ENCODE measurements around the gene PCDH9.

PCDH9 gene

DNA sequence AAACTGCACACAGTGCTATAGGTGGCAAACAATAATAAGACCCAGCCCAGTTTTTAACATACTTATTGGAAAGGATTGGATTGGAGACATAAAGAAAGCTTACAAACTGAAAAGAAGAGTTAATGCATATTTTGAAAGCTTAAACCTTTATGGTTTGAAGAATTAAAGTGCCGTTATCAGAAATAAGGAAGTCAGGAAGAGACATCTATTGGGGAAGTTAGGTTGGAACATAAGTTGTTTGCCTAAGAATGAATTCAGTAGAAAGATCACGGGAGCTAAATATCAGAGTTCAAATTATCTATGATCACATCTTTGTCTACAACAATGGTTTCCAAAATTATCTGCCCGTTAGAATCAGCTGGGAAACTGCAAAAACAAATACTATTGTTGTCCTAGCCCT is 767.9 kb downstream of the PCDH9 start:
- no peak for DNase-seq (ENCODE audit: low read depth)

DNA sequence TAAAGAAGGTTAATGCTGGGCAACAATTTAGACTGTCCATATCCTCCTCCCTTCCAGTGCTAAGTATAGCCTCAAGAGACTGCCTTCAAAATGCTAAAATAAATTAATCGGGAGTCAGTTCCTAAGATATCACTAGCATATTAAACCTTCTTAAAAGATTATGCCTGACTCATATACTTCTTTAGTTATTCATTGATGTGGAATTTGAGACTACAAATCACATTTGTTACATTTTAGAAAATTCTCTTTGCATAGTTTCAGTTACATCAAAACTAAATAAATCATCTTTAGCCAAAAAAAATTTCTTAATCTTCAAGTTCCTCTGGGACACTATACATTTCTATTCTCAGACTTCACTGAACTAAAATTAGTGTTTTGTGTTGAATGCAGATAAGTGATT is 769.1 kb downstream of the PCDH9 start:
- no peak for DNase-seq (ENCODE audit: low read depth)

DNA sequence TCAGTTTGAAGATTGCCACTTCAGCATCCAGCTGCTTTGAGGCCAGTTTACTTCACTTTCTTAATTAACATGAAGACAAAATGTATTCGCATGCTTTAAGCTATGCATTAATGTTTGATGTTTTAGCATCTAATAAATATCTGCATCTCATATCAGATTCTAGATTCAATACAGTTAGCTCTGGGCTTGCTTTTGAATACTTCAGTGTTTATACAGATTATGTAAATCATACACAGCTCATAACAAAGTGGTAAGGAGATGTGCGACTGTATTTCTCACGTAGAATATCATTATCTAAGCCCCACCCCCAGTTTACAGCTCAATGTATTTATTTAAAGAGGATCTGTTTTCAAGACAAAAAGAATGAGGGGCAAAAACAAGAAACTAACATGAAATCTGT is 770.5 kb downstream of the PCDH9 start:
- DNase-seq (ENCODE audit: low read depth) = no peak

DNA sequence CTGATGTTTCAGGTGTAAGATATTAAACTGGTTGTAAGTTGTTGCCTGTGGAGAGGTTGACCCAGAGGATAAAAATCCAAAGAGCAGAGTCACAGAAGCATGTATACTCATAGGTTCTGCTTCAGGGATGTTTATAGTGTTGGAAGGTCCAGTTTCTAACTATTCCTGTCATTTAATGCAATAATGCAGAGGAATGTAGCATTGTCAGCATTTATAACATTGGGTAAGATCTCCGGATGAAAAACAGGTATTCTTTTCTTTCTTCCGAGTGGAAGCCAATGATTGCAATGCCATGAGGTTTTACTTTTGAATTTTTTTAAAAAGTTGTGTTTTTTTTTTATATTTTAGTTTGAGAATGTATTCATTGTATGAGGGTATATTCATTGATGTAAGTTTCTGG is 771.0 kb downstream of the PCDH9 start:
- no peak for DNase-seq (ENCODE audit: low read depth)

DNA sequence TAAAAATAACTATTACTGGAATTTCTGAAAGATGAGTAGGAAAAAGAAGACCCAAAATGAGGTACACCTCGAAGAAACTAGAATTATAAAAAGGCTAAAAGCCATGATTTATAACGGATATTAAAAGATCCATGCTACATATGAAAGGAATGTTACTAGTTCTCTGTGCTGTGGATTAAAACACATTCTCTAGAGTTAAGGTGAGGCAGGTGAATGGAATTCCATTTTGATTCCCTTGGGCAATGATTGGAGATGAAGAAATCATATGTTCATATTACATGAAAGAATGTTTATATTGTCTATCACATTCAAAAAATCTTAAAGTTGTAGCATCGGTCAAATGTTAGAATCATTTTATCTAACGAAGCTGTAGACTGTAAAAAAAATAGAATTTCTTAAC is 783.7 kb downstream of the PCDH9 start:
- DNase-seq (ENCODE audit: low read depth) = no peak

DNA sequence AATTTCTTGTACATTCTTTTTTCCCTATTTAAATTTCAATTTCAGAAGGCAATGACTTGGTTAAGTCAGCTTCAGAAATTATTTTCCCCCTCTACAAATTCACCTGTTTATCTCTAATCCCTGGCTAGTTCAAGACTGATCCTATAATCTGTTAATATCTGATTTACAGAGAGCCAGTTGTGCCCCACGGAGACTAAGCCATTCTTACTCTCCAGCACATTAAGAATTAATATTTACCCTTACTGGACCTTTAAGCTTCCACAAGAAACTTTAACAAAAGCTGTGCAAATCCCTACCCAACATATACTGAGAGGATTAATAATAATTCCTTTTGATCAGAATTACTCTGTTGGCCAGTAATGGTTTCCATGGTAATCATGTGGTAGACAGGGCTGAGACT is 786.2 kb downstream of the PCDH9 start:
- no peak for DNase-seq (ENCODE audit: low read depth)

DNA sequence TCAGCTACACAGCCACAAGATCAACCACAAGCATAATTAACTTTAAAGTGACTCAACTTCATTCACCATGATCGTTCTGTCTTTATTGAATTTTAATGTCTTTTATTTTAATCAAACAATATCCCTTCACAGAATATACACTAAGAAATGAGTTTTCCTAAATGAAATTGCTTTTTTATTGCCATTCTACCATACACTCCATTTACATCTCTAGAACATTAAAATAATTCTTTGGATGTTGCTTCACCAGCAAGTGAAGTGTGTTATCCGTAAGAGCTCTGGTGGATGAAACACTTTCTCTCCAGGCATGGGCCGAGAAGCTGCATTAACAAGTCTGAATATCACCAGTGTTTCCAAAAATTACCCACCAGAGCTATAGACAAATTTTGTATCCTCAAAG is 789.2 kb downstream of the PCDH9 start:
- no peak for DNase-seq (ENCODE audit: low read depth)

DNA sequence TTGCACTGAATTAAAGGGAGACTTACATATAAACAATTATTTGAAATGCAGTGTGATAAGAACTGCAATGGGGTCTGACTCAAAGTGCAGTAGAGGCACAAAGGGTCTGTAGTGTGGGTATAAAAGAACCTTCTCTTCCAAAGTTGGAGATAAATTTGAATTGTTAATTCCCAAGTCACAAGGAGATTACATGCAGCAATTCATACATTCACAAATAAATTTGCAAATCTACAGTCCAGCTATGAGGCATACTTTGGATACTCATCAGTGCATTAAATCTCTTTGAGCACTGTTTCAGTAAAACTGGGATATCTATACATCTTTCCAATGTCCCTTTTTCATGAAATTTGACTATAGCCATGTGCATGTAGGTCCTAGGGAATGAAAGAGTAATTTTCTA is 799.4 kb downstream of the PCDH9 start:
- DNase-seq (ENCODE audit: low read depth) = no peak

DNA sequence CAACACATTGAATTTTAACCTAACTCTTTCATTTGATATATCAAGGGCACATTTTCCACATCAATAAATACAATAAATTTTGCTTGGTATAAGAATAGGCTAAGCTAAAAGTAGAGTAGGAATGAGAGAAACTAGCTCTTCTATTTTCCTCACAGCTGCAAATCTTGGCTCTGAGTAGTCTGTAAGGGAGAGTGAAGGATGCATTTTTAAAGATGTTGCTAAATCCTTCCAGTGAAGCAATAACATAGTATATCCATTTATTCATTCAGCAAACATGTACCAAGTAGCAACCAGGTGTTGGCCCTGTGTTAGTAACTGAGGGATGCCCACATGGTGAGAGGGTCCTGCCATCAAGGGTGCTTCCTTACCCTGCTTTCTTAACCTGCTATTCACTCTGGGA is 799.9 kb downstream of the PCDH9 start:
- no peak for DNase-seq (ENCODE audit: low read depth)

DNA sequence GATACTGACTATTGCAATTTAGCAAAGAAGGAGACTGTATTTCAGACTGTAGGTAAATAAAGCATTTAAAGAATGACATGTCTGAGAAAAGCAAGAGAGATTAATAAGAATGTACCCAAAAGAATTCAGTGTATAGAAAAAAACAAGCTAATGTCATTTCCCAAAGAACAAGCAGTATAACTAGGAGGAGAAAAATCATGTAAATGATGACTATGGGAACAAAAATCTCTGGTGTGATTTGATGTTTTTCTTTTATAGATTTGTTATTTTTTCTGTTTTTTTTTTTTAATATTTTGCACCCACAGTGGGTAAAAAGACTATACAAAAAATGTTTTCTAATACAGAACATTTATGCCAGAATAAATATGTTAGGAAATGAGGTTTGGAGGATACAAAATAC is 801.0 kb downstream of the PCDH9 start:
- DNase-seq (ENCODE audit: low read depth) = no peak

DNA sequence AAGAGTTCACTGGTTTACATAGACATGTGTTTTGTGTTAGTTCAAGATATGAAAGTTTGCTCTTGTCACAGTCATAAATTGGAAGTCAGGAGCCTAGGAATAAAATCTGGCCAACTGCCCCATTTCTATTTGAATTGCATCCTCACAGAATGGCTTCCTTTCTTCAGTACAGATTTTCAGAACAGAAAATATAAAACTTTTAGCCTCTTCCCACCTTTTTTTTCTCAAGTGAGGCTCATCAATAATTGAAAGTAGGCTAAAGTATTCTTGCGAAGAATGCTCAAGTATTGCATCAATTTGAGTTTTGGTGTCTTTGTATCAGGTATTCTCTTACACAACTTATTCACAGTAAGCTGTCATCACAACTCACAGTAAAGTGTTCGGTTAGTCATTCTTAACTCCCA is 802.7 kb downstream of the PCDH9 start:
- DNase-seq (ENCODE audit: low read depth) = no peak

DNA sequence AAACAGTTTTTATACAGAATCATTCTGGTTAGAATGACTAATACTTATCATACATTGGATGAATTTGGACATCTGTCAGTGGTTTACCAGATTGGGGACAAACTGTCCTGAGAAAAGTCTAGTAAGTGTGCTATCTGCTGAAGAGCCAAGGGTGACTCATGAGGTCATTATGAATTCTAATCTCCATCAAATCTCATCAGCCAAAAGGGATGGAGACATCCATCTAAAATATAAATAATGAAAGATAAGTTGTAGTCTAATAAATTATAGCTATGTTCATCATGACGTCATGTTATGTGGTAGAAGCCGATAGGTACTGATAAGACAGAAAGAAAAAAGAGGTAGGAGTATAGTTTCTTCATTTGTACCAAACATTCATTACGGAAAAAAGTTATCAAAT is 804.4 kb downstream of the PCDH9 start:
- no peak for DNase-seq (ENCODE audit: low read depth)

DNA sequence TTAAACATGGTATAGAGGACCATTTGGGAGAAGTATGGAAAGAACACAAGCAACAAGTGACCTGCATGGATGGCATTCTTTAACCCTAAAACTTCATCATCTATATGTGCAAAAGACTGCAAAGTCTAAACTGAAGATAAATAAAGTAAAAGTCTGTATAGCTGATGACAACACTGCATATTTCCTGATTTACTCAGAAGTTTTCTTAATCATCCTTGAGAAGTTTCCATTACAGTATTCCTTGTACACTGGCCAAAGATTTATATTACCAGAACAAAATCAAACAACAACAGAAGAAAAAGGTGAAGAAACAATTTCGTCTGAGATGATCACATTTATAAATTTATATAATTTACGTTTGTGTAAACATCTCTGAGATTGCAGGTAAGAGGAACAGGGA is 805.7 kb downstream of the PCDH9 start:
- DNase-seq (ENCODE audit: low read depth) = no peak

DNA sequence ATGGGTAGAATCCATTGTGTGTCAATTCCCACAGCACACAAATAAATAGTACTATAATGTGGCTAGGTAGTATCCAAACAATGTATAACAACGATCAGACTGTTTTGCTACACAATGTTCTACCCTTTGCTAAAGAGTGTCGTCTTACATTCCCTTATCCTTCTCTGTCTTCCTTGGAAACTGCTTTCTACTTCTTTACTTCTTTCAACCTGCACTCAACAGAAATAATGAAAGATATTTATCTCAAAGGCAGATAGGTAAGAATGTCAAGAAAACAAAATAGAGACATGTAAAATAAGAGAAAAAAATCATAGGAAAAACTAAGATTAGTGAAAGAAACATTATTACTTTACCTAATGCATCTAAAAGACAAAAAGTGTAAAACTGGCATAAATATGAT is 814.7 kb downstream of the PCDH9 start:
- no peak for DNase-seq (ENCODE audit: low read depth)

DNA sequence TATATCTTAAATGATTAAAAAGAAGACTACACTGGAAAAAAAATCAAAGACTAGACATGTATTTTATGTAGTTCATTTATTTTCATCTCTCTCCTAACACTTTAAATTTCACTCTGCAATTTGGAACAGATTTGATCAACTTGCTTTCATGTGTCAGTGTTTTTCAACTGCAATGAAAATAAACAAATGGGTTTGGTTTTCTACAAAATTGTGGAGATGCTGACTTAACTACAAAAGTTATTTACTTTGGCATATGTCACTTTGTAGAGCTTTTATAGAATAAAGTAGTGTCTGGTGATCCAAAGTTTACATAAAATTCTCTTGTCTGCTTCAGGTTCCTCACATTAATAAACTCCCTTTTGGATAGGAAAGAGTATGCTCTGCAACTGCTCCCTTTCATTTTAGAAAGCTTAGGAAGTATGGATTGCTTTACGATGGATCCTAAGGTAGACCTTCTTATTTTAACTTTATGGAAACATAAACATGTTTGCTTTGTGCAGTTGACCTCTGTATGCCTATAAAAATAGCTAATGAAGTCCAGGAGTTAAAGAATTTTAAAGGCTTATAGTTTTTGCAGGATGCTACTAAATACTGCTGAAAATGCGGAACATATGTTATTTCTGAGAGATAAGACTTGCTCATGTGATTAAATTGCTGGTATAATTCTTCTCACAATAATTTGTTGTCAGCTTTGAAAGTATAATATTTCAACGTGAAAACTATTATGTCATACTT is 815.9 kb downstream of the PCDH9 start:
- no peak for DNase-seq (ENCODE audit: low read depth)

DNA sequence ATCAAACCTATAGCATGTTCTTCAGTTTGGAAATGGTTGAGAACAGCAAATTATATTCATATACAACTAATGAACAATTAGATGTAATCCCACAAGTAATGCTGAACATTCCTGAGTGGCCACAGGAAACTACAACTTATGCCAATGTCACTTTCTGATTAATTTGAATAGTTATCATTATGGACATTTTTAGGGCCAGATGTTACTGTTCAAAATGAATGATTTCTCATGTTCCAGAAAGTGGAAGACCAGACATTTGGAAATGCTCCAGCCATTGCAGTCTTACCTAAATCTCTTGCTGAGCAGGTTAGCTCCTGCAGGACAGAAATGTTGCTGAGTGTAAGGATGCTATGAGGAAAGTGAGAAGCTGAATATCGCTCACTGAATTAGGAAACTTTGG is 819.8 kb downstream of the PCDH9 start:
- no peak for DNase-seq (ENCODE audit: low read depth)

DNA sequence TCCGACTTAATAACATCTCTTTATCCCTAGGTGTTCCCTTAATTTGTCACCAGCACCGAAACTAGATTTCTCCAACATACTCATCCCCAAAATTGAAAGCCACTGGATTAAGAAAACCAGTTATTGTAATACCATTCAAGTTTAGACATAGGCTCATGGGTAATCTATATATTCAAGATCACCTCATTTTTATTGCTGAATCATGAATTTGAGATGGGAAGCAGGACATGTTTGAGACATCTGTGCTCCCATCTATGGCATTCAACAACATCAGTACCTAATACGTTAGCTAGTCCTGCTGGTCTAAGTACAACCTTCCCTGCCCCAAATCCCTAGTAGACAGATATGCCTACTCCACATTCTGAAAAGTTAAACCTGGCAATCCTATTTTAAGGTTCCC is 820.6 kb downstream of the PCDH9 start:
- DNase-seq (ENCODE audit: low read depth) = no peak

DNA sequence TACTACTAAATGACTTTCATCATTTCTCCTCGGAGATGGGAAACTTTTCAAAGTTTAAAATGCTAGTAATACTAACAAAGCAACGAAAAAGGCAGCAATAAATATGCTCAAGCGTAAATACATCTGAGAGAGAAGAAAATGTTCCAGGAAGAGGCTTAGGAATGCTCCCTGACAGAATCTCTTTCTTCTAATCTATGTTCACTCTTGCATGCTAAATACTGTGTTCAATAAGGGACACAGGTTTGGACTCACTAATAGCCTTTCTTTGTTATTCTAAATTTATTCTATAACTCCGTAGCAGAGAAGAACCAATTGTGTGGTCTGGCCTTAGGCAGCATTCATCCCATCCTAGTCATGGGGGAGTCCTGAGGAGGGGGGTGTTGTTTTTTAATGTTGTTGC is 823.0 kb downstream of the PCDH9 start:
- DNase-seq (ENCODE audit: low read depth) = no peak

DNA sequence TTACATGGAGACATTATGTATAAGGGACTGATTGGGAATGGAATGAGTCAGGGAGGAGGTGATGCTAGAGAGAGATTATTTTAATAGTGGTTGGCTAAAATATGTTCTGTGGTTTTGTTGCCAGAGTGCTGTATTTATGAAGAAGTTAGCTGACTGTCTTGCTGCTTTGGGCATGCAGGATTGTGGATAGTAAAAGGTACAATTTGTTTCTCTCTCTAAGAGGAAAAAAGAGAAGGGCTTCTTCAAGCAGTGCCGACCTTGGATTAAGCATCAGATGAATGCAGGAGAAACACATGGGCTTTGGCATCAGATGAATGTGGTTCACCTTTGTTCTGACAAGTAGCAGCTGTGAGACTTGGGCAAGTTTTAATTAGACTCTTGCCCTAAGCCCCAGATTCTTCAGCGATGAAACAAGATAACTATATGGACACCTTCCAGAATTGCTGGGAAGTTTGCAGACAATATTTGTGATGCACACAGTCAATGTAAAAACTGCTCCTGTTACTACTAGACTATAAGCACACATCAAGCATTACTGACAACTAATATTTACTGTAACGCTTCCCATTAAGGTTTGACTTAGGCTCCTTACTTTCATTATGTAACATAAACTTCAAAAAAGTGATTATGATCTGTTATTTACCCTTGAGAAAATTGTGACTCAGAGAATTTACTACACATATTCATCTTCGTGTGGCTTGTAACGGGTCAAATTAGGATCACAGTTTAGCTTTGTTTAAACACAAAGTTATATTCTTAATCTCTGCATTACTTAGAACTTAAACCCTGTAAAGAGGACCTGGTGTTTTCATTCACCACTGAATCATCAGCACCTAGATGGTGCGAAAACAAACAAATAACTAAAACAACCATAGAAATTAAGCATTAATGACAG is 824.0 kb downstream of the PCDH9 start:
- no peak for DNase-seq (ENCODE audit: low read depth)

DNA sequence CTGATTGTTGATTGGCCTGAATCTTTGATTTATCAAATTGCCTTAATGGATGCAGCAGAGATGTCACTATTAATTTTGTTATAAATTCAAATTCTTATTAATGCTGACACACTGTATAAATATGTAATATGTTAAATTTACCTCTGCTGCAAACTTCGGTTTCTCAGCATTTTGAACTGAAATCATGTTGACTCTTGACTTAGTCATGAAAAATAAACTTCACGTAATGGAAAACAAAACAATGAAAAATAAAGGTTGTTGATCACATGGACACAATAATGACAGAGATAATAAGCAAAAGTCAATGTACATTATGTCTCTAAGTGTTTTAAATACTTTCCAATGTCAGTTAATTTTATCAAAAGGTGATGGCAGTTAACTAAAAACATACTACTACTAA is 827.6 kb downstream of the PCDH9 start:
- no peak for DNase-seq (ENCODE audit: low read depth)

DNA sequence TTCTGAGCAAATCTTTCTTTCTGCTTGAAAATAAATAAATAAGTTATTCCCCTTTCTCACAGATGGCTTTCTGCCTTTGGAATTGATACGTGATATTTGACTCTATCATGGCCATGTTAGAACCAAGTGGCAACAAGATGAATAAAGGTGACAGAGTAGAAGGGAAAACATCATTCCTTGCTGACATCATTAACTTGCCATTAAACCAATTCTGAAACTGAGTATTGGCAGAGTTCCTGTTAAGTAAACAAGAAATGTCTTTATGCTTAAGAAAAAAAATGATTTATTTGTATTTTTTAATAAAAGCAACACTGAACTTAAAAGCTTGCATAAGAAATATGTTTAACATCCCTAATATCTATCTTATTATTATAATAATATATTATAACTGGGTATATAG is 828.1 kb downstream of the PCDH9 start:
- DNase-seq (ENCODE audit: low read depth) = no peak

DNA sequence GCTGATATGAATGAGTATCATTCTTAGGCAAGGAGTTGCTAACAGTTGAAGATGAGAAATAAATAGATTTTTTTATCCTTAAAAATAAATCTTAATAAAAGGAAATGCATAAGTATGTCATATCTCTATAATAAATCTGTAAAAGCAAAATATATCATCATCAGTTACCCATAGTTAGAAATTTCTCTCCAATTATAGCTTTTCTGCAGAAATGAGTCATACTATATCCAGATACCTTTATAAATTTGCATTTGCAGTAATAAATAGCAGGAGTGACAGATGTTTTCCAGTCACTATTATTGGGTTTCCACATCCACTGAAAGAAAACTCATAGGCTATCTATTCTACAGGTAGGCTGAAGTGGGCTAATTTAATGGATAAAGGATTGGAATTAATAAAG is 829.8 kb downstream of the PCDH9 start:
- DNase-seq (ENCODE audit: low read depth) = no peak

DNA sequence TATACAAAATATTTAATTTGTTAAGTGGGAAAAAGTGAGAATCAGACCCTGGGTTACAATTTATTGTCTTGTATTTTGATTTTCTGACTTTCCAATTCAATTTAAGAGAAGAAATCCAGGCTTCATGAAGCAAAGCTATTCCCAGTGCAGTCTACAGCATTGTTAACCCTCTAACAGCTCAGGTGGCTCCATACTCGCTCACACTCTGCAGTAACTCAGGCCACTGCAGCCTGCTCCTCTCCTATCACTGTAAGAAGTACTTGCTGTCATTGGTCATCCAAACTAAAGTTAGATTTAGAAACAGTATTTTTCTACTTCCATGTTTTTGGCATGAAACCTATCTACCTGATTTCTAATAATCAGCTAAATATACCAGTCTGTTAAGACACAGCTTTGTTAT is 830.3 kb downstream of the PCDH9 start:
- DNase-seq (ENCODE audit: low read depth) = no peak

DNA sequence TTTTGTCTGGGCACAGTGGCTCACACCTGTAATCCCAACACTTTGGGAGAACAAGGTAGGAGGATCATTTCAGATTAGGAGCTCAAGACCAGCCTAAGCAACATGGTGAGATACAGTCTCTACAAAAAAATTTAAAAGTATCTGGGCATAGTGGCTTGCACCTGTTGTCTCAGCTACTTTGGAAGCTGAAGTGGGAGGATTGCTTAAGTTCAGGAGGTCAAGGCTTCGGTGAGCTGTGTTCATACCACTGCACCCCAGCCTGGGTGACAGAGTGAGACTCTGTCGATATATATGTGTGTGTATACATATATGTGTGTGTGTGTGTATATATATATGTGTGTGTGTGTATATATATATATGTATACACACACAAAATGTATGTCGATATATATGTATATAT is 833.0 kb downstream of the PCDH9 start:
- DNase-seq (ENCODE audit: low read depth) = no peak
